GM23338 (cell line): Measurements from ENCODE around the gene EEPD1. TPM values are rescaled to one million over a fixed set of nuclear protein-coding genes. Genes with fewer than 3 reads are reported as not detected.

Source experiments
- ATAC-seq: fragments of 200-7000 bp; cut with Tn5 transposase; 3 replicates; pipeline ENCODE4 v1.9.1; 2020
- DNase-seq: peaks from one replicate; pipeline ENCODE4 v3.0.0-alpha.2; 2015; ENCODE audit warnings: low spot score
- H2AFZ ChIP-seq: fragments of 200-600 bp; sonication (generic); 2 replicates; pipeline ENCODE4 v1.8.0; 2016; ENCODE audit warnings: antibody characterized with exemption, mild to moderate bottlenecking, moderate library complexity
- H3F3A ChIP-seq: fragments of 200-600 bp; sonication (generic); replicated peaks from 2 replicates; pipeline ENCODE4 v1.8.0; 2017; ENCODE audit warnings: antibody characterized with exemption, mixed run types, low read depth
- H3K27ac ChIP-seq: fragments of 200-600 bp; sonication (generic); 2 replicates; pipeline ENCODE4 v1.6.1; 2016; ENCODE audit warnings: low read depth
- H3K27me3 ChIP-seq: fragments of 200-600 bp; sonication (generic); 2 replicates; pipeline ENCODE4 v1.8.0; 2016; ENCODE audit warnings: mild to moderate bottlenecking, mixed run types, moderate library complexity; ENCODE audit not compliant: insufficient read depth
- H3K36me3 ChIP-seq: fragments of 200-600 bp; sonication (generic); 2 replicates; pipeline ENCODE4 v1.8.0; 2016; ENCODE audit warnings: mild to moderate bottlenecking; ENCODE audit not compliant: insufficient read depth
- H3K4me1 ChIP-seq: fragments of 200-600 bp; sonication (generic); 2 replicates; pipeline ENCODE4 v1.8.0; 2016; ENCODE audit warnings: mild to moderate bottlenecking, moderate library complexity; ENCODE audit not compliant: insufficient read depth
- H3K4me2 ChIP-seq: fragments of 200-600 bp; sonication (generic); 2 replicates; pipeline ENCODE4 v1.7.1; 2017; ENCODE audit warnings: mixed run types
- H3K4me3 ChIP-seq: fragments of 200-600 bp; sonication (generic); 2 replicates; pipeline ENCODE4 v1.6.1; 2016; ENCODE audit warnings: mixed run types
- H3K79me2 ChIP-seq: fragments of 200-600 bp; sonication (generic); replicated peaks from 2 replicates; pipeline ENCODE4 v1.8.0; 2017; ENCODE audit warnings: mild to moderate bottlenecking; ENCODE audit not compliant: insufficient read depth
- H3K9me2 ChIP-seq: fragments of 200-600 bp; sonication (generic); 2 replicates; pipeline ENCODE4 v1.8.0; 2017; ENCODE audit not compliant: insufficient read depth
- H4K20me1 ChIP-seq: fragments of 200-600 bp; sonication (generic); replicated peaks from 2 replicates; pipeline ENCODE4 v1.8.0; 2017; ENCODE audit warnings: mild to moderate bottlenecking; ENCODE audit not compliant: insufficient read depth
- H3K27ac Mint-ChIP-seq: 2 replicates; pipeline ENCODE4 v1.8.0; 2020; ENCODE audit warnings: inconsistent platforms, mild to moderate bottlenecking, moderate library complexity, mixed read lengths
- H3K27me3 Mint-ChIP-seq: 3 replicates; pipeline ENCODE4 v1.8.0; 2022; ENCODE audit warnings: low read depth, mild to moderate bottlenecking, moderate library complexity, mixed read lengths, inconsistent platforms; ENCODE audit not compliant: insufficient read depth, poor library complexity
- H3K36me3 Mint-ChIP-seq: 3 replicates; pipeline ENCODE4 v1.8.0; 2021; ENCODE audit warnings: low read depth, mild to moderate bottlenecking, inconsistent platforms, moderate library complexity, mixed read lengths
- H3K4me1 Mint-ChIP-seq: 3 replicates; pipeline ENCODE4 v1.8.0; 2020; ENCODE audit warnings: mild to moderate bottlenecking, inconsistent platforms, mixed read lengths
- H3K4me3 Mint-ChIP-seq: 3 replicates; pipeline ENCODE4 v1.8.0; 2021; ENCODE audit warnings: moderate library complexity, mild to moderate bottlenecking, inconsistent platforms, mixed read lengths
- H3K9me3 Mint-ChIP-seq: 3 replicates; pipeline ENCODE4 v1.8.0; 2020; ENCODE audit warnings: moderate library complexity, mild to moderate bottlenecking, inconsistent platforms, mixed read lengths
- EZH2 ChIP-seq: fragments of 200-600 bp; sonication (generic); IDR thresholded peaks from one replicate; pipeline ENCODE4 v1.8.0; 2017; ENCODE audit warnings: antibody characterized with exemption, mild to moderate bottlenecking, low read depth; ENCODE audit not compliant: unreplicated experiment
- EZH2phosphoT487 ChIP-seq: fragments of 200-600 bp; sonication (generic); IDR thresholded peaks from one replicate; pipeline ENCODE4 v1.8.1; 2018; ENCODE audit warnings: antibody characterized with exemption; ENCODE audit not compliant: unreplicated experiment
- NANOG ChIP-seq: IDR thresholded peaks from 2 replicates; pipeline ENCODE4 v1.6.1; 2016; ENCODE audit warnings: antibody characterized with exemption, borderline replicate concordance
- POLR2AphosphoS5 ChIP-seq: IDR thresholded peaks from 2 replicates; pipeline ENCODE4 v1.6.1; 2016; ENCODE audit warnings: antibody characterized with exemption, low read depth
- STAT1 ChIP-seq: IDR thresholded peaks from one replicate; pipeline ENCODE4 v1.6.1; 2016; ENCODE audit warnings: antibody characterized with exemption; ENCODE audit not compliant: unreplicated experiment
- ZNF331 ChIP-seq: fragments of 250-450 bp; sonication (Bioruptor Pico); IDR thresholded peaks from 2 replicates; pipeline ENCODE4 v1.5.0; 2020; ENCODE audit warnings: low read depth, mild to moderate bottlenecking, moderate library complexity
- polyA plus RNA-seq: library from polyadenylated mRNA; unstranded; fragments of >200 nt; fragmentation: Nextera tagmentation; extraction: Ambion mirVana; gene quantifications from 2 replicates; pipeline ENCODE4 v1.2.1, GENCODE V29; 2016
- total RNA-seq: library from RNA; depleted of rRNA; stranded (reverse); fragments of >200 nt; shearing (Covaris generic); gene quantifications from 2 replicates; pipeline ENCODE4 v1.2.3, GENCODE V29; 2014
- TF ChIP-seq, protein P1 (sequence below), 2 experiments: fragments of 200-600 bp in 1 of 2; sonication (generic) in 1 of 2; conservative IDR thresholded peaks; 2 replicates each; pipeline versions ENCODE4 v1.5.1 to v1.6.1; 2016 to 2017; ENCODE audit warnings: antibody characterized with exemption in 2 of 2, low read depth in 2 of 2, mild to moderate bottlenecking in 2 of 2, moderate library complexity in 1 of 2
- TF ChIP-seq, protein P2 (sequence below): fragments of 250-450 bp; sonication (Bioruptor Pico); IDR thresholded peaks from 2 replicates; pipeline ENCODE4 v1.5.0; 2020; ENCODE audit warnings: mild to moderate bottlenecking, moderate library complexity
- TF ChIP-seq, protein P3 (sequence below): IDR thresholded peaks from 2 replicates; pipeline ENCODE4 v1.6.1; 2016; ENCODE audit warnings: antibody characterized with exemption
- TF ChIP-seq, protein P4 (sequence below): IDR thresholded peaks from one replicate; pipeline ENCODE4 v1.6.1; 2018; ENCODE audit warnings: antibody characterized with exemption; ENCODE audit not compliant: unreplicated experiment

EEPD1 gene
- total and polyA plus RNA-seq, 2 experiments from 2014 or later = 4.1 to 17.1 TPM

DNA sequence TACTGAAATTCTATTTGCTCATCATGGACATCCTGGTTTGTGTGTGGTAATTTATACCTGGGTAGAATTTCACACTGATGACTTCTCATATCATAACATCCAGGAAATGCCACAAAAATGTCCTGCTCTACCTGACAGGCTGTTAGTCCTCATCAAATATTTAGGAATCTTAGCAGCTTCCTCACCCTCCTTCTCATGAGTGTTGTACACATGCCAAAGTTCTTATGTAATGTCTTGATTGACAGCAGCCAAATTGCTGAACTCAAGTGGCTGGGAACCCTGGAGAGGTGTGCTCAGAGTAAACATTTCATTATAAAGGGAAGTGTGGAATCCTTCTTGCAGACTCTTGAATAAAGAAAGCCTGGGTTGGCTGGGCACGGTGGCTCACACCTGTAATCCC, 8.9 kb downstream of the EEPD1 start:
- Histone ChIP-seq H3K36me3 (no peaks in the 10 kb centered on the region; the same call in 1 of the 2 replicates), H3K4me1 (peaks cover 15% of the 10 kb centered on the region), H3K79me2 (peaks cover 13% of the 10 kb centered on the region; the same call in 1 of the 2 replicates), H3K27me3 (0 out of 2 replicates have a peak, but pooled peaks cover 3% of the 10 kb centered on the region), H3K27ac (no peak overlapping the region), H3K4me3 (no peak overlapping the region), H3F3A (no peaks in the 10 kb centered on the region), H4K20me1 (peaks cover 6% of the 10 kb centered on the region; the same call in 1 of the 2 replicates), H3K9me2 (no peaks in the 10 kb centered on the region), H3K4me2 (no peak overlapping the region), H2AFZ (no peak overlapping the region)
- no peak overlapping the region for H3K27ac Mint-ChIP-seq
- ATAC-seq (no peak), DNase-seq (no peak)
- TF ChIP-seq, protein P1, sequence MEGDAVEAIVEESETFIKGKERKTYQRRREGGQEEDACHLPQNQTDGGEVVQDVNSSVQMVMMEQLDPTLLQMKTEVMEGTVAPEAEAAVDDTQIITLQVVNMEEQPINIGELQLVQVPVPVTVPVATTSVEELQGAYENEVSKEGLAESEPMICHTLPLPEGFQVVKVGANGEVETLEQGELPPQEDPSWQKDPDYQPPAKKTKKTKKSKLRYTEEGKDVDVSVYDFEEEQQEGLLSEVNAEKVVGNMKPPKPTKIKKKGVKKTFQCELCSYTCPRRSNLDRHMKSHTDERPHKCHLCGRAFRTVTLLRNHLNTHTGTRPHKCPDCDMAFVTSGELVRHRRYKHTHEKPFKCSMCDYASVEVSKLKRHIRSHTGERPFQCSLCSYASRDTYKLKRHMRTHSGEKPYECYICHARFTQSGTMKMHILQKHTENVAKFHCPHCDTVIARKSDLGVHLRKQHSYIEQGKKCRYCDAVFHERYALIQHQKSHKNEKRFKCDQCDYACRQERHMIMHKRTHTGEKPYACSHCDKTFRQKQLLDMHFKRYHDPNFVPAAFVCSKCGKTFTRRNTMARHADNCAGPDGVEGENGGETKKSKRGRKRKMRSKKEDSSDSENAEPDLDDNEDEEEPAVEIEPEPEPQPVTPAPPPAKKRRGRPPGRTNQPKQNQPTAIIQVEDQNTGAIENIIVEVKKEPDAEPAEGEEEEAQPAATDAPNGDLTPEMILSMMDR (conservative IDR thresholded peaks at IDR 0.05; ENCODE audit: low read depth in 2 of 2) = no peak
- TF ChIP-seq EZH2 (no peak), EZH2phosphoT487 (no peak), ZNF331 (CRISPR knock-in tag) (no peak), NANOG (no peak), STAT1 (no peak), POLR2AphosphoS5 (no peak)
- TF ChIP-seq, protein P2, sequence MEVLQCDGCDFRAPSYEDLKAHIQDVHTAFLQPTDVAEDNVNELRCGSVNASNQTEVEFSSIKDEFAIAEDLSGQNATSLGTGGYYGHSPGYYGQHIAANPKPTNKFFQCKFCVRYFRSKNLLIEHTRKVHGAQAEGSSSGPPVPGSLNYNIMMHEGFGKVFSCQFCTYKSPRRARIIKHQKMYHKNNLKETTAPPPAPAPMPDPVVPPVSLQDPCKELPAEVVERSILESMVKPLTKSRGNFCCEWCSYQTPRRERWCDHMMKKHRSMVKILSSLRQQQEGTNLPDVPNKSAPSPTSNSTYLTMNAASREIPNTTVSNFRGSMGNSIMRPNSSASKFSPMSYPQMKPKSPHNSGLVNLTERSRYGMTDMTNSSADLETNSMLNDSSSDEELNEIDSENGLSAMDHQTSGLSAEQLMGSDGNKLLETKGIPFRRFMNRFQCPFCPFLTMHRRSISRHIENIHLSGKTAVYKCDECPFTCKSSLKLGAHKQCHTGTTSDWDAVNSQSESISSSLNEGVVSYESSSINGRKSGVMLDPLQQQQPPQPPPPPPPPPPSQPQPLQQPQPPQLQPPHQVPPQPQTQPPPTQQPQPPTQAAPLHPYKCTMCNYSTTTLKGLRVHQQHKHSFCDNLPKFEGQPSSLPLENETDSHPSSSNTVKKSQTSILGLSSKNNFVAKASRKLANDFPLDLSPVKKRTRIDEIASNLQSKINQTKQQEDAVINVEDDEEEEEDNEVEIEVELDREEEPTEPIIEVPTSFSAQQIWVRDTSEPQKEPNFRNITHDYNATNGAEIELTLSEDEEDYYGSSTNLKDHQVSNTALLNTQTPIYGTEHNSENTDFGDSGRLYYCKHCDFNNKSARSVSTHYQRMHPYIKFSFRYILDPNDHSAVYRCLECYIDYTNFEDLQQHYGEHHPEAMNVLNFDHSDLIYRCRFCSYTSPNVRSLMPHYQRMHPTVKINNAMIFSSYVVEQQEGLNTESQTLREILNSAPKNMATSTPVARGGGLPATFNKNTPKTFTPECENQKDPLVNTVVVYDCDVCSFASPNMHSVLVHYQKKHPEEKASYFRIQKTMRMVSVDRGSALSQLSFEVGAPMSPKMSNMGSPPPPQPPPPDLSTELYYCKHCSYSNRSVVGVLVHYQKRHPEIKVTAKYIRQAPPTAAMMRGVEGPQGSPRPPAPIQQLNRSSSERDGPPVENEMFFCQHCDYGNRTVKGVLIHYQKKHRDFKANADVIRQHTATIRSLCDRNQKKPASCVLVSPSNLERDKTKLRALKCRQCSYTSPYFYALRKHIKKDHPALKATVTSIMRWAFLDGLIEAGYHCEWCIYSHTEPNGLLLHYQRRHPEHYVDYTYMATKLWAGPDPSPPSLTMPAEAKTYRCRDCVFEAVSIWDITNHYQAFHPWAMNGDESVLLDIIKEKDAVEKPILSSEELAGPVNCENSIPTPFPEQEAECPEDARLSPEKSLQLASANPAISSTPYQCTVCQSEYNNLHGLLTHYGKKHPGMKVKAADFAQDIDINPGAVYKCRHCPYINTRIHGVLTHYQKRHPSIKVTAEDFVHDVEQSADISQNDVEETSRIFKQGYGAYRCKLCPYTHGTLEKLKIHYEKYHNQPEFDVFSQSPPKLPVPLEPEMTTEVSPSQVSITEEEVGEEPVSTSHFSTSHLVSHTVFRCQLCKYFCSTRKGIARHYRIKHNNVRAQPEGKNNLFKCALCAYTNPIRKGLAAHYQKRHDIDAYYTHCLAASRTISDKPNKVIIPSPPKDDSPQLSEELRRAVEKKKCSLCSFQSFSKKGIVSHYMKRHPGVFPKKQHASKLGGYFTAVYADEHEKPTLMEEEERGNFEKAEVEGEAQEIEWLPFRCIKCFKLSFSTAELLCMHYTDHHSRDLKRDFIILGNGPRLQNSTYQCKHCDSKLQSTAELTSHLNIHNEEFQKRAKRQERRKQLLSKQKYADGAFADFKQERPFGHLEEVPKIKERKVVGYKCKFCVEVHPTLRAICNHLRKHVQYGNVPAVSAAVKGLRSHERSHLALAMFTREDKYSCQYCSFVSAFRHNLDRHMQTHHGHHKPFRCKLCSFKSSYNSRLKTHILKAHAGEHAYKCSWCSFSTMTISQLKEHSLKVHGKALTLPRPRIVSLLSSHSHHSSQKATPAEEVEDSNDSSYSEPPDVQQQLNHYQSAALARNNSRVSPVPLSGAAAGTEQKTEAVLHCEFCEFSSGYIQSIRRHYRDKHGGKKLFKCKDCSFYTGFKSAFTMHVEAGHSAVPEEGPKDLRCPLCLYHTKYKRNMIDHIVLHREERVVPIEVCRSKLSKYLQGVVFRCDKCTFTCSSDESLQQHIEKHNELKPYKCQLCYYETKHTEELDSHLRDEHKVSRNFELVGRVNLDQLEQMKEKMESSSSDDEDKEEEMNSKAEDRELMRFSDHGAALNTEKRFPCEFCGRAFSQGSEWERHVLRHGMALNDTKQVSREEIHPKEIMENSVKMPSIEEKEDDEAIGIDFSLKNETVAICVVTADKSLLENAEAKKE (CRISPR knock-in tag) = no peak
- TF ChIP-seq, protein P3, sequence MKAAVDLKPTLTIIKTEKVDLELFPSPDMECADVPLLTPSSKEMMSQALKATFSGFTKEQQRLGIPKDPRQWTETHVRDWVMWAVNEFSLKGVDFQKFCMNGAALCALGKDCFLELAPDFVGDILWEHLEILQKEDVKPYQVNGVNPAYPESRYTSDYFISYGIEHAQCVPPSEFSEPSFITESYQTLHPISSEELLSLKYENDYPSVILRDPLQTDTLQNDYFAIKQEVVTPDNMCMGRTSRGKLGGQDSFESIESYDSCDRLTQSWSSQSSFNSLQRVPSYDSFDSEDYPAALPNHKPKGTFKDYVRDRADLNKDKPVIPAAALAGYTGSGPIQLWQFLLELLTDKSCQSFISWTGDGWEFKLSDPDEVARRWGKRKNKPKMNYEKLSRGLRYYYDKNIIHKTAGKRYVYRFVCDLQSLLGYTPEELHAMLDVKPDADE = no peak
- TF ChIP-seq, protein P4, sequence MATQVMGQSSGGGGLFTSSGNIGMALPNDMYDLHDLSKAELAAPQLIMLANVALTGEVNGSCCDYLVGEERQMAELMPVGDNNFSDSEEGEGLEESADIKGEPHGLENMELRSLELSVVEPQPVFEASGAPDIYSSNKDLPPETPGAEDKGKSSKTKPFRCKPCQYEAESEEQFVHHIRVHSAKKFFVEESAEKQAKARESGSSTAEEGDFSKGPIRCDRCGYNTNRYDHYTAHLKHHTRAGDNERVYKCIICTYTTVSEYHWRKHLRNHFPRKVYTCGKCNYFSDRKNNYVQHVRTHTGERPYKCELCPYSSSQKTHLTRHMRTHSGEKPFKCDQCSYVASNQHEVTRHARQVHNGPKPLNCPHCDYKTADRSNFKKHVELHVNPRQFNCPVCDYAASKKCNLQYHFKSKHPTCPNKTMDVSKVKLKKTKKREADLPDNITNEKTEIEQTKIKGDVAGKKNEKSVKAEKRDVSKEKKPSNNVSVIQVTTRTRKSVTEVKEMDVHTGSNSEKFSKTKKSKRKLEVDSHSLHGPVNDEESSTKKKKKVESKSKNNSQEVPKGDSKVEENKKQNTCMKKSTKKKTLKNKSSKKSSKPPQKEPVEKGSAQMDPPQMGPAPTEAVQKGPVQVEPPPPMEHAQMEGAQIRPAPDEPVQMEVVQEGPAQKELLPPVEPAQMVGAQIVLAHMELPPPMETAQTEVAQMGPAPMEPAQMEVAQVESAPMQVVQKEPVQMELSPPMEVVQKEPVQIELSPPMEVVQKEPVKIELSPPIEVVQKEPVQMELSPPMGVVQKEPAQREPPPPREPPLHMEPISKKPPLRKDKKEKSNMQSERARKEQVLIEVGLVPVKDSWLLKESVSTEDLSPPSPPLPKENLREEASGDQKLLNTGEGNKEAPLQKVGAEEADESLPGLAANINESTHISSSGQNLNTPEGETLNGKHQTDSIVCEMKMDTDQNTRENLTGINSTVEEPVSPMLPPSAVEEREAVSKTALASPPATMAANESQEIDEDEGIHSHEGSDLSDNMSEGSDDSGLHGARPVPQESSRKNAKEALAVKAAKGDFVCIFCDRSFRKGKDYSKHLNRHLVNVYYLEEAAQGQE = no peak
- H3K4me3 Mint-ChIP-seq = no peak overlapping the region
- H3K27me3 Mint-ChIP-seq = peaks cover 16% of the 10 kb centered on the region
- no peaks in the 10 kb centered on the region; the same call in 2 of the 3 replicates for H3K36me3 Mint-ChIP-seq
- H3K9me3 Mint-ChIP-seq = no peaks in the 10 kb centered on the region
- peaks cover 32% of the 10 kb centered on the region for H3K4me1 Mint-ChIP-seq
